ENCODE results near the gene ELMO1.
"Not testable (repeated sequence)": the region's sequence is repeated elsewhere in the genome, so short reads cannot be mapped to it uniquely, and the experiment has no call there.

Gene ELMO1

DNA sequence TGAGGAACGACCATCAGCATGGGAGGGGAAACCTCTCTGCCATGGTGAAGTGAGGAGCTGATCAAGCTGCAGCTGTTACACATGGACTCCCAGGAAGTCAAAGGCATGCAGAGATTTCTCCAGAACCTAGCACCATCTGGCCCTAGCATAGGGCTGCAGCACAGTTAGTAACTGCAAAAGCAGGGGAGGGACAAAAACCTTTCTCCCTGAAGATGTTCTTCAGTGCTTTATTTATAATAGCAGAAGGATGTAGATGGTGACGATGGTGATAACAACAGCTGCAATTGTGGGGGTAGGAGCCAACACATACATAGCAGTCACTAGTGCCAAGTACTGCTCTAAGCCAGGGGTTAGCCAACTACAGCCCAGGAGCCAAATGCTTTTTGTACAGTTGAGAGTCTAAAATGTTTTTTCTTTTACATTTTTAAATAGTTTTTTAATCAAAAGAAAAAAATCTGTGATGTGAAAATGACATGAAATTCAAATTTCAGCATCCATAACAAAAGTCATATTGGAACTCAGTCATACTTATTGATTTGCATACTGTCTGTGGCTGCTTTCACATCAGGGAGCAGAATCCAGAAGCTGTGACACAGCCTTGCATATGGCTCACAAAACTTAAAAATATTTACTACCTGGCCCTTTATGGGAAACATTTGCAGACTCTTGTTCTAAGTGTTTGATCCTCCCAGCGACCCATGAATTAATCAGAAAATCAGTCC is 299.5 kb downstream of the ELMO1 start:
- Histone ChIP-seq H3K4me3 (ENCODE audit: low read length) (no peak overlapping the region), H3K36me3 (ENCODE audit: insufficient read depth, low read depth, low read length) (no peaks in the 10 kb centered on the region)

DNA sequence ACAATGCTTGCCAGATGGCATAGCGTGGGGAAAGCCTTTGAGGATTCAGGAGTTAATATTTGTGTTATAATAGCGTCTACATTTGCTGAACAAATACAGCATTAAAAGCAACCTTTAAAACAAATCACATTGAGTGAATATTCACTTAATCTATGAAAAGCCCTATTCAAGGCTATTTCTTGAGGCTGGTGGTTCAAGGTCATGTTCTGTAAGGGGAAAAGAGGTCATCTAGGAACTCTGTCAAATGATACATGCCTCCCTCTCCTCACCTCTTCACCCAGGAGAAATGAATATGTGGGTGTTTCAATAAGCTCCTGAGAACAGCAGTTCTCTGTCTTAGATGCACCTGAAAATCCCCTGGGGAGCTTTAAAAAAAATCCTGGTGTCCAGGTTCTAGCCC is 303.0 kb downstream of the ELMO1 start:
- Histone ChIP-seq H3K27ac (ENCODE audit: low read length) (no peak overlapping the region), H3K4me1 (ENCODE audit: insufficient read depth, low read length) (peaks cover 10% of the 10 kb centered on the region; the same call in 1 of the 2 replicates)

More for the DNA sequence above, 299.5 kb downstream of the ELMO1 start:
- Histone ChIP-seq H3K9ac (ENCODE audit: low read depth, low read length) (no peak overlapping the region), H3K4me1 (ENCODE audit: insufficient read depth, low read length) (peaks cover 11% of the 10 kb centered on the region; the same call in 1 of the 2 replicates), H3K27me3 (ENCODE audit: insufficient read depth, low read length) (no peaks in the 10 kb centered on the region), H3K27ac (ENCODE audit: low read length) (no peak overlapping the region), H3K9me3 (ENCODE audit: insufficient read depth, low read depth, low read length) (no peaks in the 10 kb centered on the region)

DNA sequence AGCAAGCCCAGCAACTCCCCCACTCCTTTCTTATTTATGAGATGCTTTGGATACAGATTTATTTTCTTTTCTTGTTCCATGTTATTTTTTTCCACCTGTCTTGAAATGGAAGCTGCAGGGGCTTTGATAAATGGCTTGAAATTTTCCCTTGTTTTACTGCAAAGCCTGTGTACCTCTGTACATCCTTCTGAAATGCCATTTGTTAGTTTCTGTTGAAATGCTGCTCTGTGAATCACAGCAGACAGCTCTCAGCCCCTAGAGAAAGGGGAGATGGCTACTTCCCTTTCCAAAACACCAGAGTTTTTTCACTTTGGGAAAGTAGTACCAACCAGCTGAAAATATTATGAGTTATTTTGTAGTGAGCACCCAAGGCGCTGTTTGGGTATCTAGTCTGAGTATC is 304.2 kb downstream of the ELMO1 start:
- no peak overlapping the region for H3K9ac ChIP-seq (ENCODE audit: low read depth, low read length)
- no peak overlapping the region for H3K27ac ChIP-seq (ENCODE audit: low read length)
- peaks cover 9% of the 10 kb centered on the region; the same call in 1 of the 2 replicates for H3K9me3 ChIP-seq (ENCODE audit: insufficient read depth, low read depth, low read length)
- no peak overlapping the region for H3K4me3 ChIP-seq (ENCODE audit: low read length)
- H3K4me1 ChIP-seq (ENCODE audit: insufficient read depth, low read length), result peaks cover 10% of the 10 kb centered on the region; the same call in 1 of the 2 replicates
- H3K36me3 ChIP-seq (ENCODE audit: insufficient read depth, low read depth, low read length), result no peaks in the 10 kb centered on the region
- H3K27me3 ChIP-seq (ENCODE audit: insufficient read depth, low read length), result no peaks in the 10 kb centered on the region

More for the DNA sequence above, 303.0 kb downstream of the ELMO1 start:
- Histone ChIP-seq H3K9me3 (ENCODE audit: insufficient read depth, low read depth, low read length) (peaks cover under 1% of the 10 kb centered on the region; the same call in 1 of the 2 replicates), H3K27me3 (ENCODE audit: insufficient read depth, low read length) (no peaks in the 10 kb centered on the region), H3K4me3 (ENCODE audit: low read length) (no peak overlapping the region), H3K9ac (ENCODE audit: low read depth, low read length) (no peak overlapping the region), H3K36me3 (ENCODE audit: insufficient read depth, low read depth, low read length) (no peaks in the 10 kb centered on the region)

DNA sequence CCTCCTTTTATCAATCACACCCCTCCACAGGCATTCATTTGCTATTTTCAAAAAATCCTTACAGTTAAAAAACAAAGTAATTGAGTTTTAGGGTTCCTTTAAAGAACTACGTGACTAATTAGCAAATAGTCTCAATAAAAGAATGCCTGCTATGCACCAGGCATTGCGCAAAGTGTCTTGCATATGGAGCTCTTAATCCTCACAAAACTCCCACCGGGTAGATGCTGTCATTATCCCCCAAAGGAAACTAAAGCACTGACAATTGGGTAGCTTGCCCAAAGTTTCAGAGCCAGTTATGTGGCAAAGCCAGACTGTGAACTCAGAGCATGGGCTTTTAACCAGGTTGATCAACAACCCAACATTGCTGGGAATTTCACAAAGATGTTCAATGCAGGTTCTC is 305.7 kb downstream of the ELMO1 start:
- peaks cover 15% of the 10 kb centered on the region for H3K9me3 ChIP-seq (ENCODE audit: insufficient read depth, low read depth, low read length)
- no peak overlapping the region for H3K27ac ChIP-seq (ENCODE audit: low read length)
- H3K4me1 ChIP-seq (ENCODE audit: insufficient read depth, low read length), result peaks cover 10% of the 10 kb centered on the region; the same call in 1 of the 2 replicates
- no peaks in the 10 kb centered on the region for H3K27me3 ChIP-seq (ENCODE audit: insufficient read depth, low read length)
- no peak overlapping the region for H3K4me3 ChIP-seq (ENCODE audit: low read length)
- no peaks in the 10 kb centered on the region for H3K36me3 ChIP-seq (ENCODE audit: insufficient read depth, low read depth, low read length)
- no peak overlapping the region for H3K9ac ChIP-seq (ENCODE audit: low read depth, low read length)

DNA sequence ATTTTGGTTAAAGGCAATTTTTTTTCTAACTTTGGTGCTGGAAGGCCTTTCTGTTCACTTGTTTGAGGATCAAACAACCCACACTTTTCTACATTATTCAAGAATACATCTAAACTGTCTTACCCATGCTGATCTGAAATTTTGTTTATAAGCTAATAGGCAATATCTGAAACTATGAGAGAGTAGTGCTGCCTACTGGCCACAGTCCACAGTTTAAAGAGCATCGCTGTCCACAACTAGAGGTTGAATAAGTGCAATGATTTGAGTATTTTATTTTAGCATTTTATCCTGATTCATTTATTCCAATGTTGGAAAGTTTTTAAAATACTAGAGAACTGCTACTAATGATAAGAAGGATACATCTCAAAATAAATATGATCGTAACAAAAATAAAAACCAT is 306.9 kb downstream of the ELMO1 start:
- H3K36me3 ChIP-seq (ENCODE audit: insufficient read depth, low read depth, low read length), result no peaks in the 10 kb centered on the region
- no peak overlapping the region for H3K4me3 ChIP-seq (ENCODE audit: low read length)
- no peak overlapping the region for H3K27ac ChIP-seq (ENCODE audit: low read length)
- no peaks in the 10 kb centered on the region for H3K27me3 ChIP-seq (ENCODE audit: insufficient read depth, low read length)
- H3K4me1 ChIP-seq (ENCODE audit: insufficient read depth, low read length), result peaks cover 10% of the 10 kb centered on the region; the same call in 1 of the 2 replicates
- no peak overlapping the region for H3K9ac ChIP-seq (ENCODE audit: low read depth, low read length)
- peaks cover 15% of the 10 kb centered on the region for H3K9me3 ChIP-seq (ENCODE audit: insufficient read depth, low read depth, low read length)

DNA sequence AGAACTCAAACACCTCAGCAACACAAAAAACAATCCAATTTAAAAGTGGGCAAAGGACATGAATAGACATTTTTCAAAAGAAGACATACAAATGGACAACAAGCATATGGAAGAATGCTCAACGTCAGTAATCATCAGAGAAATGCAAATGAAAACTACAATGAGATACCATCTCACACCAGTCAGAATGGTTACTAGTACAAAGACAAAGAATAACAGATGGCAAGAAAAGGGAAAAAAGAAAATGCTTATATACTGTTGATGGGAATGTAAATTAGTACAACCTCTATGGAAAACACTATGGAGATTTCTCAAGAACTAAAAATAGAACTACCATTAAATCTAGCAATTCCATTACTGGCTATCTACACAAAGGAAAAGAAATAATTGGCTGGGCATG is 314.8 kb downstream of the ELMO1 start:
- H3K27ac ChIP-seq (ENCODE audit: low read length); H3K27me3 ChIP-seq (ENCODE audit: insufficient read depth, low read length); H3K9me3 ChIP-seq (ENCODE audit: insufficient read depth, low read depth, low read length); H3K4me1 ChIP-seq (ENCODE audit: insufficient read depth, low read length); H3K9ac ChIP-seq (ENCODE audit: low read depth, low read length); H3K4me3 ChIP-seq (ENCODE audit: low read length); H3K36me3 ChIP-seq (ENCODE audit: insufficient read depth, low read depth, low read length): not testable (repeated sequence)

DNA sequence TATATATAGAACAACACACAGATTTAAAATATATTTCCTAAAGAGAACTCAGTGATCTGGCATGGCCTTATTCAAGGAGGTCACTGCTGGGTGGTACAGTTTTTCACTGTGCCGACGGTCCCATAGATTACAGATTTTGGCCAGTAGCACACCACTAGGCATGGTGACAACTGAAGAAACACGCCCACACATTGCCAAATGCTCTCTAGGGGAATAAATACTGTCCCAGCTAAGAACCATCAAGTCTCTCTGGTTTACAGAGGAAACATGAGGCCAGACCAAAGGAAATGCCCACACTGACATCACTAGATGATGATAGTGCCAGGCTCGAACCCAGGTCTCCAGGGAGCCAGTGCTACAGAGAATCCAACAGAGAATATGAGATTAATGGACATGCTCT is 316.8 kb downstream of the ELMO1 start:
- H3K36me3 ChIP-seq (ENCODE audit: insufficient read depth, low read depth, low read length), result no peaks in the 10 kb centered on the region; the same call in 1 of the 2 replicates
- no peaks in the 10 kb centered on the region for H3K27me3 ChIP-seq (ENCODE audit: insufficient read depth, low read length)
- H3K9ac ChIP-seq (ENCODE audit: low read depth, low read length), result no peak overlapping the region
- H3K27ac ChIP-seq (ENCODE audit: low read length), result no peak overlapping the region
- H3K9me3 ChIP-seq (ENCODE audit: insufficient read depth, low read depth, low read length), result no peaks in the 10 kb centered on the region
- H3K4me1 ChIP-seq (ENCODE audit: insufficient read depth, low read length), result no peaks in the 10 kb centered on the region
- H3K4me3 ChIP-seq (ENCODE audit: low read length), result no peak overlapping the region

DNA sequence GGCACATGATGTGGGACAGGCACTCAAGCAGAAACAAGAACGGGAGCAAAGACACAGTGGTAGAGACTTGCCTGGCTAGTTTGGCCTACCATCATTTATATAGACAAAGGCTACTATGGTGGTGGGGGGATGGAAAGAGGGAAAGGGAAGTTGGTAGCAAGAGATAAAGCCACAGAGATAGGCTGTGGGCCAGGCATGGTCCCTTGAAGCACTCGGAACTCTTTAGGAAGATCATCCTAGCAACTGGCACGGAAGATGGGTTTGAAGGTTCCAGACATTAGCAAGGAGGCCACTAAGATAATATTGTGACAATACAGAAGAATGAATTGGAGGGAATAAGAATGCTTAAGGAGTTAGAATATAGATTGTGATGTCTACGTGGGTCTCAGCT is 319.6 kb downstream of the ELMO1 start:
- Histone ChIP-seq H3K27me3 (ENCODE audit: insufficient read depth, low read length) (no peaks in the 10 kb centered on the region), H3K36me3 (ENCODE audit: insufficient read depth, low read depth, low read length) (no peaks in the 10 kb centered on the region; the same call in 1 of the 2 replicates), H3K4me1 (ENCODE audit: insufficient read depth, low read length) (no peaks in the 10 kb centered on the region)

DNA sequence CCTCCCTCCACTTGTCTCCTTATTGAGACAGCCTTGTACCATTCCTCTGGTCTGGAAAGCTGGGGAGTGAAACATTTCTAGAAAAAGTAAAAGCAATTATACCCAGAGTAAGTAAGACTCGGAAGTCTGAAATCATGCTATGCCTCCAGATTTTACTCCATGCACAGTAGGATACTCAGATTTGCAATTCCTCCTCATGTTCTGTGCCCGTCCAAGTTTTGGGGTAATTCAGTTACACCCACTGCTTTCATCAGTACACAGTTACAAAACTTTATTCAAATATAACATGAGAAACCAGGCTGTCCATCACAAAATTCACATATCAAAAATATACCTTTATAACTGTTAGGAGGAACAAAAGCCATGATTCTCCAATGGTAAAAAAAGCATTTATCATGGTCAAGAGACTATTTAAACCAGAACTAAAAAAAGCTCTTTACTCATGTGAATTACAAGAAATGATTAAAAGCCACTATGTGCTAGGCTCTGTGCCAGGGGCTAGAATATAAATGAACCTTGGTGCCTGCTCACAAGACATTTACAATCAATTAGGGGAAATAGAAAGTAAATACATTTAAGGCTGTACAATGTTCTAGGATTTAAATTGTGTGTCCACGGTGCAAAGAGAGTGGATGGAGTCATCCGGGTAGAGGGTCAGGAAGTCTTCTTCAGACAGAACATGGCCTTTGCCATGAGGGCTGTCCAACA is 320.2 kb downstream of the ELMO1 start:
- no peaks in the 10 kb centered on the region; the same call in 1 of the 2 replicates for H3K36me3 ChIP-seq (ENCODE audit: insufficient read depth, low read depth, low read length)

More for the DNA sequence above, 319.6 kb downstream of the ELMO1 start:
- H3K9me3 ChIP-seq (ENCODE audit: insufficient read depth, low read depth, low read length), result no peaks in the 10 kb centered on the region
- H3K27ac ChIP-seq (ENCODE audit: low read length), result no peak overlapping the region
- no peak overlapping the region for H3K4me3 ChIP-seq (ENCODE audit: low read length)
- H3K9ac ChIP-seq (ENCODE audit: low read depth, low read length), result no peak overlapping the region

DNA sequence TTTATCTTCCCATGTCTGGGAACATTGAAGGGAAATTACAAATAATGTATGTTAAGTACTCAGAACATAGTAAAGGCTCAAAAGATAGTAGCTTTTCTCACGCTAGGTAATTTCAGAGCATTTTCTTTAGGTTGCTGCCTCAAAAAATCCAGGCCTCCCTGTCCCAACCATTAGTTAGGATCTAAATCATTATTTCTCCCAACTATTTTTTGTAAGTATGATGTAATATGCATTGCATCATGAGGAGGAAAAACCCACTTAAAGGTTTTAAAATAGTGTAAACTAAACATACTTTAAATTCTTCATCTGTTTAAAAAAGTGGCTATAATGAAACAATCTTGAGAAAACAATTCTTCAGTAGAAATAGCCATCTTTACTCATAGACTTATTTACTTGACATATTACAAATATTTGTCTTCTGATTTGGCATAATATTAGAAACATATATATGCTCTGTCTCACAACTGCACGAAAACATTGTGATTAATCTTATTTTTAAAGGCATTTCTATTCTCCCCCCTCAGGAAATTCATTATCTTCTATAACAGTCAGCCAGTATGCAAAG is 329.3 kb downstream of the ELMO1 start:
- Histone ChIP-seq H3K9me3 (ENCODE audit: insufficient read depth, low read depth, low read length) (peaks cover 6% of the 10 kb centered on the region; the same call in 1 of the 2 replicates), H3K27me3 (ENCODE audit: insufficient read depth, low read length) (no peaks in the 10 kb centered on the region), H3K27ac (ENCODE audit: low read length) (no peak overlapping the region), H3K9ac (ENCODE audit: low read depth, low read length) (no peak overlapping the region), H3K4me3 (ENCODE audit: low read length) (no peak overlapping the region), H3K4me1 (ENCODE audit: insufficient read depth, low read length) (peaks cover 23% of the 10 kb centered on the region), H3K36me3 (ENCODE audit: insufficient read depth, low read depth, low read length) (no peaks in the 10 kb centered on the region)

More for the DNA sequence above, 320.2 kb downstream of the ELMO1 start:
- H3K27ac ChIP-seq (ENCODE audit: low read length), result no peak overlapping the region
- no peak overlapping the region for H3K9ac ChIP-seq (ENCODE audit: low read depth, low read length)
- no peaks in the 10 kb centered on the region for H3K27me3 ChIP-seq (ENCODE audit: insufficient read depth, low read length)
- H3K9me3 ChIP-seq (ENCODE audit: insufficient read depth, low read depth, low read length), result no peaks in the 10 kb centered on the region
- no peak overlapping the region for H3K4me3 ChIP-seq (ENCODE audit: low read length)
- H3K4me1 ChIP-seq (ENCODE audit: insufficient read depth, low read length), result no peaks in the 10 kb centered on the region

DNA sequence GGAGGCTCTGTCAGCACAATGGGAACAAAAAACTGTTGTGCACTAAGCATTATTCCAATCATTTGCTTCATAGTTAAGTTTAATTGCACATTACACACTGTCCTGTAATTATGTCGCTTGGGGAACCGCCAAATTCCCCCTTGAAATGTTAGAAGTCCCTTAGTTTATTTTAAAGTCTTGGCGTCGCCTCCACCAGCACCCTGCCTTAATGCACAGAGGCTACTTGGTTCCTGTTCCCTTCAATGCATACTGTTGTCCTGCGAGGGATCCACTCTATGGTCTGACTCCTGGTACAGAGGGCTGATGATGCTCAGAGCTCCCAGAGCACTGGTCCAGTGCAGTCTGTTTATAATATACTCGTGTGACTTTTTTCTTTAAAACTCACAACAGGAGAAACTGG is 330.7 kb downstream of the ELMO1 start:
- peaks cover 23% of the 10 kb centered on the region for H3K4me1 ChIP-seq (ENCODE audit: insufficient read depth, low read length)
- no peak overlapping the region for H3K27ac ChIP-seq (ENCODE audit: low read length)
- H3K27me3 ChIP-seq (ENCODE audit: insufficient read depth, low read length), result no peaks in the 10 kb centered on the region

More for the DNA sequence above, 330.7 kb downstream of the ELMO1 start:
- Histone ChIP-seq H3K9ac (ENCODE audit: low read depth, low read length) (no peak overlapping the region), H3K36me3 (ENCODE audit: insufficient read depth, low read depth, low read length) (no peaks in the 10 kb centered on the region), H3K4me3 (ENCODE audit: low read length) (no peak overlapping the region), H3K9me3 (ENCODE audit: insufficient read depth, low read depth, low read length) (peaks cover 6% of the 10 kb centered on the region; the same call in 1 of the 2 replicates)

Measured in iPS-20b (cell line).